HG03159 (cell line): Measurements from ENCODE around the gene CDCA8.
A peak's percentile ranks its signal among the peaks of the same experiment; 100 is the strongest.
"Not testable (repeated sequence)": the region's sequence is repeated elsewhere in the genome, so short reads cannot be mapped to it uniquely, and the experiment has no call there.

ENCODE experiments used
- ATAC-seq: cut with Tn5 transposase; IDR thresholded peaks from one replicate; pipeline ENCODE4 v1.9.1; 2021; ENCODE audit warnings: mild to moderate bottlenecking, moderate library complexity; ENCODE audit not compliant: unreplicated experiment

The CDCA8 gene

DNA sequence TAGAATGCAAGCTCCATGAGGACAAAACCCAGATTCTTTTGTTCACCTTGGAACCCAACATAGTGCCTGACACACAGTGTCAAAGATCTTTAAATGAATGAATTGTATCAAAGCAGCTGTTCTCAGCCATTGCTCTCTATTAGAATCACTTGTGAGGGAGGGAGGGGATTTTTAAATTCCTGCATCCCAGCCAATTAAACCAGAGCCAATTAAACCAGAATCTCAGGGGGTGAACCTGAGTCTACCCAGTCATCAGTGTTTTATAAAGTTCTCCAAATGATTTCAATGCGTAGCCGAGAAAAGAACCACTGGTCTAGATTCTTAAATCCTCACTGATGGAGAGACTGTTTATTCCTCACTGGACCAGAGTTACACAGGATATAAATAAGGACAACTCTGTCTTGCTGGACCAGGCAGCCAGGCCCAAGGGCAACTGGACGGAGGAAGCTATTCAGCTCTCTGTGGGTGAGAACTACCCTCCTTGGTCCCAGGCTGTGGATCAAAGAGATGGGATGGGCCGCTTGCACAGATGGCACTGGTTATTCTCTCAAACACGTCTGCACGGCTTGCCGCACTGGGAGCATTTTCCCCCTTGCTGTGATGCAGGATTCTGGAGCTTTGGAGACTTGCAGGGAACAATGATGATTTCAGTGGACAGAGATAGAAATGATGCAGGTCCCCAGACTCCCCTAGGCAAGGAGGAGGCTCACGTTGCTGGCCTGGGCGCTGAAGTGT is 20.0 kb upstream of the CDCA8 start:
- no peak for ATAC-seq

DNA sequence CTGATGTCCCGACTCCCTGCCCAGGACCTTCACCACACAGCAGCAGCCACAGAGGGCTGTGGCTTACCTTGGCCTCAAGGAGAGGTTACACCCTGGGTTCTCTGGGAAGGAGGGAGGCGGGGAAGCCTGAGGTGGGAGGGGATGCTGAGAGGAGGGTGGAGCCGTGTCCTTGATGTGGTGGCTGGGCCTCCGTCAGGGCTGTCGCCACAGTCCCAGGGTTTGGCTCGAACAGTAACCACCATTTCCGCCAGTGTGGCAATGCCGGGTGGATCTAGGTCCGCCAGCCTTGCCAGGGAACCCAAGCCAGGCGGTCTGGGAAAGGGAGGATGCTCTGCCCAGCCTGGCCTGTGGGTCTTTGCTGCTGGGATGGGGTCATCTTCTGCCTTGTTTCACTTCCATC is 18.4 kb upstream of the CDCA8 start:
- ATAC-seq = no peak

DNA sequence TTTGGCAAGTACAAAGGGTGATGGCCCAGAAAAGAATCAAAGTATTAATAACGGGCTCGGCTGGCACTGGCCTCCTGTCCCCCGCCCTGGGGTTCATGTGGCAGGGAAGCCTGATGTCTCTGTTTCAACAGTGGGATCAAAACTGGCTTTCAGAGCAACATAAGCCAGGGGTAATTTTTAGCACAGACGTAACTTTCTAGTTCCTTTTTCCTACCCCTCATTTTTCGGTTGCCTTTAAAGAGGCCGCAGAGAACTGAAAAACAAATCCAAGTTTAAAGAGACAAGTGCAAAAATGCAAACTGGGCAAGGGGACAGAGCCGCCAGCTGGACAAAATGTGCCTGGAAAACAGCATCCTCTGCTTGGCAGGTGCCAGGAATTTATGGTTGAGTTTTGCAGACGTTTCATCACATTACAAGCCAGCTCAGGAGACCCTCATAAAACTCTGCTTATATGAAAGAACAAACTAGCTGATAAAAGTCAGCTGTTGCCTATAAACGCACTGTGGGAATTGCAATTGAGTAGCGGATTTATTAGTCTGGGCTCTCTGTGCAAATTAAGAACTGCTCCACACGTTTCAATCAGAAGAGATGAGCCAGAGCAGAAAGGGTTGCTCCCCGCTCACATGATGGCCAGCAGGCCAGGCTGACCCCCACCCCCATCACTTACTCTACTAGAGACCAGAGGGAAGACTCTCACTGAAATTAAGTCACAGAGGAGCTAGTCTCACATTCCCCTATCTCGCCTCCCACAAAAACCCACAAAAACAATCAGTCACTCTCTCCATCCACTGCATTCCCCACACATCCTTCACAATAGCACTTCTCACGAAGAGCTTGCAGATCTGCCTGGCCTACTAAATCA is 15.8 kb upstream of the CDCA8 start:
- ATAC-seq = no peak

DNA sequence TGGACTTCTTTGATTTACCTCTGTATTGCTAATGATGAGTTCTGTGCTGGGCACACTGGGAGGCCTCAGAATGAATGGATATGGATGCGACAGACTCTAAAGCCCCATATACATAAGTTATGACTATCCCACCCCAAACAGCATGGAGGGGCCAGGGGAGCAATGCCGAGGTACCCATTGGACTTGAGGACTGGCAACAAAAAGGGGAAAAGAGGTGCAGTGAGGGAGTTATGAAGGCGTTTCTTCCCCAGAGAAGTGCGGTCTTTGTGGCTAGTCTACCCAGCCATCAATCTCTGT is 15.2 kb upstream of the CDCA8 start:
- ATAC-seq = no peak

DNA sequence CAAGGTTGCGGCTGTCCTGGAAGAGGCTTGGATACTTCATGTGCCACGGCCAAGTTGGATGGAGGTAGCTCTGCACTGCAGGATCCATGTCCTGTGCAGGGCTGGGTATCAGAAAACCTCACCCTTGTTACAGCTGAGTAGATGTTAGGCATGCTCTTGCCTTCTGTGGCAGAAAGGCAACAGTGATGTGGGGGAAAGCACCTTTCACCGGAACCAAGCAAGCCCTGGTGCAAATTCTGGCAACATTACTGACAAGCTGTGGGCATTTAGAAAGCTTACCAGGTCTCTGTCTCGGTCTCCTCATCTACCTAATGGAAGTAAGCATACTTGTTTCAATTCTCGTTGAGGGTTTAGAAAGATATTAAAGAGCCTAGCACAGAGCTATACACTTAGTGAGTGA is 14.5 kb upstream of the CDCA8 start:
- ATAC-seq = no peak

DNA sequence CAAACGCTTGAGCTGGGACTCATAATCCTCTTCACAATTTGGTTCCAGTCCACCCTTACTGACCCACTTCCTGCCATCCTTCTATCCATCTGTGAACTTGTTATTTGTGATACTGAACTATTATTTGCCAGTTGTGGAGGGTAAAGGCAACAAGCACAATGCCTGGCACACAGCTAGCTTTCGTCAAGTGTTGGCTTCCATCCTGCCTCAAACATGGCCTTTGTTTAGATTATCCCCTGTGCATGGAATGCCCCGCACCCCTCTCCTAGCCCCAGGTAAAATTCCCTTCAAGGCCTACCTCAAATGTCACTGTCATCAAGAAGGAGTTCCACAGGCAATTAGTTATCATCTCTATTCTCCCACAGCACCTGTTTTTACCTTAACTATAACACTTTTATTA is 11.4 kb upstream of the CDCA8 start:
- ATAC-seq = no peak

DNA sequence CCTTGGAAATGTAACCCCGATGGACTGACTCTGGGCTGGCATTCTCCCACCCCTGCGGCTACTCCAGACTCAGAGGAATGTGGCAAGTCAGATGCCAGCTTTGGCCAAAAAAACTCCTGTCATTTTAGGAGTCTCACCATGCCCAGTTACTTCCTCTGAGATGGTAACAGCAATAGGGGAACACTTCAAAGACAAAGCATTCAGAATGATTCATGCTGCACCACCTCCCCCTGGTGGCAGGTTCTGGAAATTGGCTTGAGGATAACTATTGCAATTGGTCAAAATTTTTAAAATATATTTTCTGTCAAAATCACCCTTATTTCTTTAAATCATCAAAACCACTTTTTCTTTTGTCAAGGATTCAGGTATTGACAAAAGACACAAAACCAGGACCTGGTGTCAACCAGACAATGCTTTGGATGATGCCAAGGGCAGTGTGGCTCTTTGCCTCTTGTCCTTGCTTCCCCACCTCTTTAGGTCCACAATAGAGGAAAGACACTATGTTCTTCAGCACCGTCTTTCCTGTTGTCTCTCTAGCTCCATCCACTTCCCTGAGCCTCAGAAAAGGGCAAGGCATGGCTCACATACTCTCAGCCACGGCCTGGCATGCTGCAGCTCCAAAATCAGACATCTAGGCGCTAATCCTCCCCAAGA is 9.9 kb upstream of the CDCA8 start:
- no peak for ATAC-seq

DNA sequence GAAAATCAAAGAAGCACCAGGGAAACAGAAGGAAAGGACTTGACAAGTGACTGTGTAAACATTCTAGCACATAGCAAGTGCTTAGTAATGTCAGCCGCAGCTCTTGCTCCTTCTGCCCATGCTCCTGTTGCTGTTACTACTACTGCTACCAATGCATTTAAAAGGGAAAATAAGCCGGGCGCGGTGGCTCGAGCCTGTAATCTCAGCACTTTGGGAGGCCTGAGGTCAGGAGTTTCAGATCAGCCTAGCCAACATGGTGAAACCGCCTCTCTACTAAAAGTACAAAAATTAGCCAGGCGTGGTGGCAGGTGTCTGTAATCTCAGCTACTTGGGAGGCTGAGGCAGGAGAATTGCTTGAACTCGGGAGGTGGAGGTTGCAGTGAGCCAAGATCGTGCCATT is 8.1 kb upstream of the CDCA8 start:
- ATAC-seq = not testable (repeated sequence)

DNA sequence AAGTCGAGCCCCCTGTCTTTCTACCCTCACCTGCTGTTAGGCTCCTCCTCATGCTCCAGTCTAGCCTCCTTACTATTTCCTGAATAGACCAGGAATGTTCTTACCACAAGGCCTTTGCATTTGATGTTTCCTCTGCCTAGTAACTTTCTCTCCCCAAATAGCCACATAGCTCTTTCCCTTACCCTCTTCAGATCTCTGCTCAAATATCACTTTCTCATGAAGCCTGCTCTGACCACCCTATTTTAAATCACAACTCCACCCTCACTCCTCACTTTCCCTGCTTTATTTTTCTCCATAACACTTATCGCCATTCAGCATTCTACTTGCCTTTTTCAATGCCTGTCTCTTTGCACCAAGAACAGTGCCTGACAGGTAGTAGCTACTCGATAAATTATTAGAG is 6.6 kb upstream of the CDCA8 start:
- ATAC-seq = no peak

DNA sequence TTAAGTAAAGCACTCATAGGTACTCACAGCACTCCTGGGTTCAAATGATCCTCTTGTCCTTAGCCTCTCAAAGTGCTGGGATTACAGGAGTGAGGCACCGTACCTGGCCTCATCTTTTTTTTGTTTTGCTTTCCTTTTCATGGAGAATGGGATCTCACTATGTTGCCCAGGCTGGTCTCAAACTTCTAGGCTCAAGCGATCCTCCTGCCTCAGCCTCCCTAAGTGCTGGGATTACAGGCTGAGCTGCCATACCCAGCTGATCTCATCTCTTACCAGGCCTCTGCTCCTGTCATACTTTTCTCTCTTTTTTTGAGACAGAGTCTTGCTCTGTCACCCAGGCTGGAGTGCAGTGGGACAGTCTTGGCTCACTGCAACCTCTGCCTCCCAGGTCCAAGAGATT is 4.6 kb upstream of the CDCA8 start:
- ATAC-seq = not testable (repeated sequence)

DNA sequence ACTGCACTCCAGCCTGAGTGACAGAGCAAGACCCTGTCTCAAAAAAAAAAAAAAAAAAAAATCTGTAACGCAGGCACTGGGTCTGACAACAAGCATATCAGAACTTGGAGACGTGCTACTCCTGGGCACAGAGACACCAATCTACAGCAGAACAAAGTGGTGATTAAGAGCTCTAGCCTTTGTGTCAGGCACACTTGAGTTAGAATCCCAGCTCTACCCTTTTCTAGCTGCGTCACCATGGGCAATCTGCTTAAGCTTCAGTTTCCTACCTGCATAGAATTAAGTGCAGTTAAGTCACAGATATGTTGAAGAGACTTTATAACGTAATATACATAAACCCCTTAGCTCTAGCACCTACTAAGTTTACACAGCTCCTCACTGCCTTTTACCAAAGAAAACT is 3.4 kb upstream of the CDCA8 start:
- ATAC-seq = no peak

DNA sequence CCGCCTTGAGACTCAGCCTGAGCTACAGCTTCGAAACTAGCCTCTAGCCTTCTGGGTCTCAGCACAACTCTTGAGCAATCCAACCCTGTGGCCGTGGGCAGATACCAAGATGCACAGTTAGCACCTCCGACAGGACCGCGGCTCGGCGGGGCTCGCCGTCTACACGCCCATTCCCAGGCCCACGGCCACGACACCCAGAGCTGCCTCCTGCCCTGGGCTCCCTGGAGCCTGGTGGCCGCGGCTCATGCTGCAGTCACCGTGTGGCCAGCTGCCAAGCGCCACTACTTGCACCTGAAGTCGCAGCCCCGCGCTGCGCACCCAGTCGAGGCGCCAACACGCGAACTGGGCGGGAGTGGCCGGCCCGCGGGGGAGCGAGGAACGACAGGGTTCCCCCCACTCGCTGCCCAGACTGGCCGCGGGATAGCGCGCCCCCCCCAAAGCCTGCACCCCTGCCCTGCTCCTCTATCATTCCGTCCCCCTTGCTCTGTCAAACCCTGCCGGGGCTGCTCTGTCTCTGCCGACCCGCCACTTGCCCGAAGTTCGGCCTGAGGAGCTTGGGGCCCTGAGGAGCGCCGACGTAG is 729 bp upstream of the CDCA8 start:
- ATAC-seq = peak; percentile 2

DNA sequence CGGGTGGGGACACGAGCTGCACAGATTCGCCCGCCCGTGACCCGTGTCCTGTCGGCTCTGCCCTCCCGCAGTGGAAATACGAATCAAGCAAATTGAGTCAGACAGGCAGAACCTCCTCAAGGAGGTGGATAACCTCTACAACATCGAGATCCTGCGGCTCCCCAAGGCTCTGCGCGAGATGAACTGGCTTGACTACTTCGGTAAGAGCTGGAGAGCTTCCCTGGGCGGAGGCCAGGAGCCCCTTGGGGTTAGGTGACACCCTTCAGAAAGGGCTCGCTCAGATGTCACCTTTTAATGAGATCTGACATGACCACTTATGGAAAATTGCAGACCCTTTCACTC is 489 bp downstream of the CDCA8 start:
- ATAC-seq = no peak

DNA sequence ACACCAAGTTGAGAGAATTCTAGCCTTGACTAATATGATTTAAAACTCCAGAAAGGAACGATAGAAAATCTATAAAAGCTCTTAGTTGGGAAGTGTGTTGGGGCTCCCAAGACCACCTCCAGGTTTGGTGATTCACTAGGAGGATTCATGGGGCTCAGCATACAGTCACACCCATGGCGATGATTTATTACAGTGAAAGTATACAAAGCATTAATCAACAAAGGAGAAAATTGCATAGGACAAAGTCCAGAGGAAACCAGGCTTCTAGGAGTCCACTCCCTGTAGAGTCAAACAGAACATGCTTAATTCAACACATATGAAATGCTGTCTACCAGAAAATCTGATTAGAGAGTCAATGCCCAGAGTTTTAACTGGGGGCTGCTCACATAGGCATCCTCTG is 4.8 kb downstream of the CDCA8 start:
- no peak for ATAC-seq

DNA sequence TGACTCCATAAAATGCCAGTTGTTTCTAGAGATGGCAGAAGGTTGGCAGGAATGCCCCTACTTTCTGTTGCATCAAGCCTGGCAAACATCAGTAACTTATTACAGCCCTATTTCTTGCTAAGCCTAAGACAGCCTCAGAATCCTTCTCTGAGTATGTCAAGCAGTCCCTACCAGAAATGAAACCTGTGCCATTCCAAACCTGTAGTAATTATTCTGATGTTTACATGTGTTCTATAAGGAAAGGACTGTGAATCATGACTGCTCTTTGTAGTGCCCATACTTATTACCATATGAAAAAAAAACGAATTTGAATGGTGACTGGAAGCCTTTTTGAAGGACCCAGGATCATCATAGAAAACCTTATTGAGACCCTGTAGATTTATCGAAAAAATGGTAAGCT is 5.4 kb downstream of the CDCA8 start:
- ATAC-seq = no peak

DNA sequence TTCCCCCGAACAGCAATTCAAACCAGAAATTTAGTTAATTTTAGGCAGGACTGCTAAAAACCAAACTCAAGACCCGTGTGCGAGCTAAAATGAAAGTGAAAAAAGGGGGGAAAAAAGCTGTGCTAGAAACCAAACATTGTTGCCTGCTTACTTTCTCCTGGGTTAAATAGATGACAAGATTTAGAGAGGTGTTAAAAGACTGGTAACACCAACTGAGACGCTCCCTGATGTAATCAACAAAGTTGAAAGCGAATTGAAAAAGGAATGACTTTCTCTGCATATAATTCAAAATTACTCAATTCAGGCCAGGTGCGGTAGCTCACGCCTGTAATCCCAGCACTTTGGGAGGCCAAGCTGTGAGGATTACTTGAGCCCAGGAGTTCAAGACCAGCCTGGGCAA is 6.8 kb downstream of the CDCA8 start:
- ATAC-seq = no peak

DNA sequence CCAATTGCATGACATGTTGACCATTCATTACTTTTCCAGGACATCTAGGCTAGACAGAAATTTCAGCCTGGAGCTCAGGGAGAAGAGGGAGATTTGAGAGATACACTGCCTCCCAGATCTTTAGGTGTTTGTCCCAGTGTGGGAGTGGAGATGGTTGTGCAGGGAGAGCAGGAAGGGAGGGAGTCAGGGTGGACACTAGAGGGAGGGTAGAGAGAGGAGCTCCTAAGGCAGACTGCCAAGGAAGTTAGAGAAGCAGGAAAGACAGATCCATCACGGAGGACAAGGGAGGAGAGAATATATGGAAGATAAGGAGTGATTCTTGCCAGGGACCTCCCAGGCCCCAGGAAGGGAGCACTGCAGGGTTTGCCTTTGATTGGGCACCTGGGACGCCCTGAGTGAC is 8.7 kb downstream of the CDCA8 start:
- no peak for ATAC-seq

DNA sequence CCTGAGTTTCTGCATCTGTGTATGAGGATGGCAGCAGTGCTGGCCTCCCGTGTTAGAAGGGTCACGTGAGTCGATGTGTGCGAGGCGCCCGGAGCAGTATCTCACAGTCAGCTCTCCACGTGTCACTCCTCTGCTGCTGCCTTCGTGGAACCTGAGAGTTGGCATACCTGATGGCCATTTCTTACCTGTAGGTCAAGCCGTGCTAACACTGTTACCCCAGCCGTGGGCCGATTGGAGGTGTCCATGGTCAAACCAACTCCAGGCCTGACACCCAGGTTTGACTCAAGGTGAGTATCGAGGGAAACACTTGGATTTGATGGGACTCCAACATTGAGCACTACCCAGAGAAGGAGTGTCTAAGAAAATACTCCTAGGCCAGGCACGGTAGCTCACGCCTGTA is 10.7 kb downstream of the CDCA8 start:
- ATAC-seq = no peak

DNA sequence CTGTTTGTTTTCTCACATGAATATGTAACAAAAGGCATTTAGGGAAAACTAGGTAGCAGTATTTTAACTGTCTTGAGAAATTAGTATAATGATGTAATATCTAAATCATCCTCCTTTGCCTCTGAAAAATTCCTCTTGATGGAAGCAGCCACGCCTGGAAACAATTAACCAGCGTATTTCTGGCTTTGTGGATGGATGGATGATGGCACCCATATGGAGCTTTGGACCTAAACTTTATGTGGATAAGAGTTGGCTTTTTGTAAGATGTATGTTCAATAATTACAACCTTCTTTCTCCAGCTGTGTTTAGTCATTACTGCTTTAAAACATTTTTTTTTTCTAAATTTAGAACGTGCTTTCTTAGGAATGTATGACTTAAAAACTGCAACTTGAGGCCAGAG is 12.7 kb downstream of the CDCA8 start:
- no peak for ATAC-seq

DNA sequence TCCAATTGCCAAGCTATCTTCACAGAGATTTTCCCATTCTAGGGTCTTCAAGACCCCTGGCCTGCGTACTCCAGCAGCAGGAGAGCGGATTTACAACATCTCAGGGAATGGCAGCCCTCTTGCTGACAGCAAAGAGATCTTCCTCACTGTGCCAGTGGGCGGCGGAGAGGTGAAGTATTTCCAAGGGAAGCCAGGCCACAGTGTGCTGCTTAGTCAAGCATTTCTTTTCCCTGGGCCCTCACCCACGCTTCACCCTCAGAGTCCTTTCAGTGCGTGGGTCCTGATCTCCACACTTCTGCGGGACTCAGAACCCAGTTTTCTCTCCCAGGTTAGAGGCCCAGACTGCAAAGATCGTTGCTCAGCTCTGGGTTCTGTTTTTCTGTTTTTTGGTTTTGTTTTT is 13.1 kb downstream of the CDCA8 start:
- no peak for ATAC-seq

DNA sequence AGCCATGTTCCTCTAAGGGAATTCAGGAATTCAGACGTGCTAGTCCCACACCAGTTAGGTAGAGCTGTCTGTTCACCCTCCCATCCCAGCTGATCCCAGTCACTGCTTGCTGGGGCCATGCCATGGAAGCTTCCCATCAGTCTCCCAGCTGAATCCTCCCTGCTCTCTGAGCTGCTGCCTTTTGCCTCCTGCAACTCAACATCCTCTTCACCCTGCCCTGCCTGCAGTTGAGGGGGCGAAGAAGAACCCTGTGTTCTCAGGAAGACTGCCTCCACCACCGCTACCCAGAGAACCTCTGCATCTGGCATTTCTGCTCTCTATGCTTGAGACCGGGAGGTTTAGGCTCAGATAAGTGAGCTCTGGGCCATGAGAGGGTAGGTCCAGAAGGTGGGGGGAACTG is 16.2 kb downstream of the CDCA8 start:
- no peak for ATAC-seq

DNA sequence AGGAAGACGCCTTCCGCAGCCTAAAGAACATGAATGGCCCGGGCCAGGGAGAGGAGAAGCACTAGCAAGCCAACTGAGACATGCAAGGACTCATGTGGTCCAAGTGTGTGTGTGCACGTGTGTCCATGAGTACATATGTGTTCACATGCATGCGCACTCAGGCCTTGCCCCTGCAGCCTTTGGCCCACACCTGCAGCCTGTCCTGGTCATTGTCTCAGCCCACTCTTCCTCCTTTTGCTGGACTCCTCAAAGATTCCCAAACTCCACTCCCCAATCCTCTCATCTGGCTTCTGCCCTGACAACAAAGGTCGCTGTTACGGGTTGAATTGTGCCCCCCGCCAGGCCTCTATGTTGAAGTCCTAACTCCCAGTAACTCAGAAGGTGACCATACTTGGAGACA is 21.9 kb downstream of the CDCA8 start:
- no peak for ATAC-seq
